Transverse colon (tissue), 4 donors: Measurements from ENCODE around the gene C14orf119.

Experiments
- CTCF ChIP-seq, 5 experiments: fragments of 200-600 bp in 3 of 5; fragments of 450-650 bp in 2 of 5; sonication (generic) in 3 of 5; IDR thresholded peaks; 1 replicate in 2 of 5; 2 replicates in 3 of 5; pipeline ENCODE4 v1.5.1; 2016 to 2017; ENCODE audit warnings: antibody characterized with exemption in 5 of 5, inconsistent platforms in 3 of 5, mild to moderate bottlenecking in 2 of 5, moderate library complexity in 1 of 5
- POLR2A ChIP-seq: fragments of 450-650 bp; IDR thresholded peaks from one replicate; pipeline ENCODE4 v1.6.1; 2016; ENCODE audit warnings: antibody characterized with exemption, mild to moderate bottlenecking, moderate library complexity
- POLR2AphosphoS5 ChIP-seq, 3 donors: sonication (generic); formaldehyde crosslinking; IDR thresholded peaks; one replicate each; pipeline ENCODE4 v1.6.1; 2016; ENCODE audit warnings: antibody characterized with exemption in 3 of 3

GRCh38 chr14:23090254-23090636 lies 5.1 kb upstream of the C14orf119 start:
- no peak for TF ChIP-seq POLR2A
- no peak for TF ChIP-seq CTCF (IDR thresholded peaks at IDR 0.05)
- no peak for TF ChIP-seq POLR2AphosphoS5 (IDR thresholded peaks at IDR 0.05)
